Stimulated activated CD8-positive, alpha-beta memory T cell treated with anti-CD3 and anti-CD28 coated beads, Interleukin-12 subunit alpha, Interleukin-12 subunit beta, amount 100 ng/mL, for 4 hours (primary cell): ENCODE data around the gene CFAP61.

Experiments
- DNase-seq: peaks from one replicate; pipeline ENCODE4 v3.0.0-alpha.2; 2020; ENCODE audit warnings: low read depth

The CFAP61 gene

GRCh38 chr20:20031790-20032189 is 20.5 kb upstream of the CFAP61 start:
- no peak for DNase-seq

GRCh38 chr20:20034486-20034885 is 17.8 kb upstream of the CFAP61 start:
- no peak for DNase-seq

GRCh38 chr20:20036756-20037155 is 15.6 kb upstream of the CFAP61 start:
- DNase-seq = no peak

- DNase-seq = no peak
These were observed 14.4 kb upstream of the CFAP61 start for GRCh38 chr20:20037960-20038359.

- no peak for DNase-seq
These were observed 13.7 kb upstream of the CFAP61 start for GRCh38 chr20:20038586-20038985.

- no peak for DNase-seq
These were observed 12.5 kb upstream of the CFAP61 start for GRCh38 chr20:20039752-20040387.

GRCh38 chr20:20051767-20052073 is 612 bp upstream of the CFAP61 start:
- no peak for DNase-seq

GRCh38 chr20:20060234-20060998 is 8.1 kb downstream of the CFAP61 start:
- DNase-seq = no peak

- DNase-seq = no peak
These were observed 11.8 kb downstream of the CFAP61 start for GRCh38 chr20:20063941-20064702.

GRCh38 chr20:20065361-20065760 is 13.0 kb downstream of the CFAP61 start:
- no peak for DNase-seq

- DNase-seq = no peak
These were observed 18.8 kb downstream of the CFAP61 start for GRCh38 chr20:20070871-20071726.

- DNase-seq = no peak
These were observed 21.6 kb downstream of the CFAP61 start for GRCh38 chr20:20073801-20074371.

GRCh38 chr20:20075032-20075431 is 22.7 kb downstream of the CFAP61 start:
- DNase-seq = no peak

GRCh38 chr20:20076297-20077065 is 24.1 kb downstream of the CFAP61 start:
- no peak for DNase-seq

GRCh38 chr20:20078041-20078440 is 25.7 kb downstream of the CFAP61 start:
- DNase-seq = no peak

GRCh38 chr20:20079102-20079784 is 26.9 kb downstream of the CFAP61 start:
- DNase-seq = no peak

- no peak for DNase-seq
These were observed 31.5 kb downstream of the CFAP61 start for GRCh38 chr20:20083807-20084206.

- no peak for DNase-seq
These were observed 32.0 kb downstream of the CFAP61 start for GRCh38 chr20:20084296-20084752.

- DNase-seq = no peak
These were observed 32.7 kb downstream of the CFAP61 start for GRCh38 chr20:20085071-20085470.

- no peak for DNase-seq
These were observed 33.5 kb downstream of the CFAP61 start for GRCh38 chr20:20085812-20086211.
